Mononuclear cell (primary cell): ENCODE measurements around the gene PRDM1. TPM values are rescaled to one million over a fixed set of nuclear protein-coding genes. Genes with fewer than 3 reads are reported as not detected.

ENCODE experiments used
- H3K27me3 ChIP-seq: 2 replicates; pipeline ENCODE4 v1.6.0; 2011; ENCODE audit warnings: low read length, control low read depth; ENCODE audit not compliant: insufficient read depth
- H3K4me1 ChIP-seq: 2 replicates; pipeline ENCODE4 v1.5.1; 2011; ENCODE audit warnings: mild to moderate bottlenecking, low read length, control low read depth; ENCODE audit not compliant: insufficient read depth
- H3K4me3 ChIP-seq: 2 replicates; pipeline ENCODE4 v1.5.1; 2011; ENCODE audit warnings: mild to moderate bottlenecking, low read length, moderate library complexity
- H3K9me3 ChIP-seq: 2 replicates; pipeline ENCODE4 v1.5.1; 2011; ENCODE audit warnings: low read depth, mild to moderate bottlenecking, control low read depth, low read length
- total RNA-seq: library from RNA; depleted of rRNA; stranded (reverse); fragments of >200 nt; gene quantifications from one replicate; pipeline ENCODE4 v1.2.3, GENCODE V29; 2012

Gene PRDM1
- 87.0 TPM for total RNA-seq

DNA sequence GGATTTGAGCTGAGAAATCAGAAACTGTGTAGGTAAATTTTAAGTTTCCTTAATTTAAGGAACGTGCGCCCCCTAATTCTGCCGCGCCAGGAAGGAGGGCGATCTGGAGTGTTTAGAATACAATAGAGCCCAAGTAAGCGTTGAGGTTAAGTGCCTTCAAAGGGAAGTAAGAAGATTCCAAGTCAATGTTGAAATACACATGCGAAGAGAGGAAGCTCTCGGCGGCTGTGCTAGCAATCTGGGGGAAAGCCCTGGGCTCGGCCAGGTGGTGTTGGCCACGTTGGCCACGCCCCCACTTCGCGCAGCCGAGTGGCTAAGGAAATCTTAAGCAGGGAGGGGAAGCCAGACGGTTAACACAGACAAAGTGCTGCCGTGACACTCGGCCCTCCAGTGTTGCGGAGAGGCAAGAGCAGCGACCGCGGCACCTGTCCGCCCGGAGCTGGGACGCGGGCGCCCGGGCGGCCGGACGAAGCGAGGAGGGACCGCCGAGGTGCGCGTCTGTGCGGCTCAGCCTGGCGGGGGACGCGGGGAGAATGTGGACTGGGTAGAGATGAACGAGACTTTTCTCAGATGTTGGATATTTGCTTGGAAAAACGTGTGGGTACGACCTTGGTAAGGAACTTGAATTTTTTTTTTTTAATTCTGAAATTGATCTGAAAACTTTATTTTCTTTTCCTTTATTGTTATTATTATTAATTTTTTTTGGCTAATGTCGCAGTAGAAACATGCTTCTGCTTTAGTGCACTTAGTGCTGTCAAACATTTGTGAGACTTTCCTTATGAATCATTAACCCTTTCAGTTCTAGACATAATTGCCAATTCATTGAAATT, at the start of gene PRDM1:
PRDM1 (plus strand) TSS at position 353 of the 830 bp plus-strand sequence; CDS start at position 571, 218 bp downstream.
- Histone ChIP-seq H3K9me3 (no peaks in the 10 kb centered on the region), H3K4me1 (peaks cover 69% of the 10 kb centered on the region), H3K27me3 (peaks cover 9% of the 10 kb centered on the region), H3K4me3 (peak within 1 kb of the TSS; percentile 53)

DNA sequence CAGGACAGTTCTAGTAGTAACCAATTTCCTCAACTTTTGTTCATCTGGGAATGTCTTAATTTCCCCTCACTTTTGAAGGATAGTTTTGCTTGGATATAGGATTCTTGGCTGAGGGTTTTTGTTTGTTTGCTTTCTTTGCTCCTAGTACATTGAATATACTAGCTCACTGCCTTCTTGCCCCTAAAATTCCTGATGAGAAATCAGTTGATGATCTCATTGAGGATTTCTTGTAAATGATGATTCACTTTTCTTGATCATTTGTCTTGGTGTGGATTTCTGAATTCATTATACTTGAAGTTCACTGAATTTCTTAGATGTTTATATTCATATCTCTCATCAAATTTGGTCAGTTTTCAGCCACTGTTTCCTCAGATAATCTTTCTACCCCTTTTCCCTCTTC, 49.1 kb upstream of the PRDM1 start:
- H3K4me3 ChIP-seq: no peak overlapping the region
- H3K9me3 ChIP-seq: no peaks in the 10 kb centered on the region
- no peaks in the 10 kb centered on the region for H3K27me3 ChIP-seq
- no peaks in the 10 kb centered on the region for H3K4me1 ChIP-seq

DNA sequence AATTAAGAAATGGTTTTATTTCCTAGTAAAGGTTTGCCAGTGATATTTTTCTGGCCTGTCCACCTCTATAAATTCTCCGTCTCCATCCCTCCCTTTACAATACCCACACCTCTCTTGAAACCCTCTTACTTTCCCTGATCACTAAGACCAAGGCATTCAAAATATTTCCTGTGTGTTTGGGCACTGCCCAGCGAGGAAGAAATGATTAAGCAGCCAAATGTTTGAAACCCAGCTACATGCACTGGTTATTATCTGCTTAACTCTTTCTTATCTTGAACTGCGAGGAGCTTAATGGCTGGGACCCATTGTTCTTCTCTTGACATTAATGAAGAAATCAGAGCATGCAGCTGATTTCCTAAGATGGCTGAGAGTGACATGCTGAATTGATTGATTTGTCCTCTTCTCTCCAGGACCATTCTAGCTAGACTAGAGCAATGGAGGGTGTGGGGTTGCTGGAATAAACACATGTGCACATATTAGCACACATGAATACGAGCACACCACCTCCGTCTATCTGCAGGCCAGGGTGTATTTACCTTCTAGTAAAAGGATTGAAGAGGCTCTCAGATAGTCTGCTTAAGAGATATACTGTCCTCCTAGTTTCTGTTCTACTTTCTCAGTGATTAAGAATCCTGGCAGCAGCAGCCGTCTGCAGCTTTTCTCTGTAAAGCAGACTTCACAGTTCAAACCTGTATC, 46.1 kb upstream of the PRDM1 start:
- no peak overlapping the region for H3K4me3 ChIP-seq
- H3K9me3 ChIP-seq: no peaks in the 10 kb centered on the region
- peaks cover 3% of the 10 kb centered on the region for H3K27me3 ChIP-seq
- no peaks in the 10 kb centered on the region for H3K4me1 ChIP-seq

DNA sequence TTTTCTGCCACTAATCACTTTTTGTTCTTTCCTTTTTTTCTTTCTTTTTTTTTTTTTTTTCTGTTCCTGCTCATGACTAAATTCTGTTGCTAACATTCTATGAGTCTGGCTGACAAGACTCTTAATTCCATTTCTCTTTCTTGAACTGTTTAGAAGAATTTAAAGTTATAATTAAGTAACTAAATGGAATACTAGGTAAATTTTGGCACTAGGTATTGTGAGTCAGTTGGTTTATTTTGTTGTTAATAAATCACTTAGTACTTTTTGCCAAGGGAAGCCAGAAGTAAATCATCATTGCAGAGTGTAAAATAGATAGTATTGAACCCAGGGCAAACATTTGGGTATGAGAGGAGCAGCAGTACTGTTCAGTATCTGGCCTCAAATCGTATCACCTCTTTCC, 42.0 kb upstream of the PRDM1 start:
- no peaks in the 10 kb centered on the region for H3K4me1 ChIP-seq
- H3K9me3 ChIP-seq: no peaks in the 10 kb centered on the region
- no peak overlapping the region for H3K4me3 ChIP-seq
- H3K27me3 ChIP-seq: peaks cover 3% of the 10 kb centered on the region

DNA sequence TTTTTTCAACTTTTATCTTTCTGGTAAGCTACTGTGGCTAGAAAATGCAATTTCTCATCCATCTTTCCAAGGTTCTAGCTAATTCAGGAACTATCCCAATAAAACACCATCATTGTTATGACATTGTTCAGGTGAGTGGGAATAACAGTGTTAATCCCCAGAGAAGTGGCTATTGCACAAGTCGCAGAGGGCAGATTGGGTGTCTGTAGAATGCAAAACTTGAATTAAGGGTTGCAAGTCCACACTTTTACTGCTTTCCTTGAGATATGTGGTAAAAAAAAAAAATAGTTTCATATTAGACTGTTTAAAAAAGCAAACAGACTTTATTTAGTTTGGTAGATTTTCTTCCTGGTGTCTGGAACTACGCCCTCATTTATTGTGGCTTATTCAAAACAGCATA, 41.1 kb upstream of the PRDM1 start:
- no peak overlapping the region for H3K4me3 ChIP-seq
- no peaks in the 10 kb centered on the region for H3K4me1 ChIP-seq
- no peaks in the 10 kb centered on the region for H3K9me3 ChIP-seq
- peaks cover 3% of the 10 kb centered on the region for H3K27me3 ChIP-seq

DNA sequence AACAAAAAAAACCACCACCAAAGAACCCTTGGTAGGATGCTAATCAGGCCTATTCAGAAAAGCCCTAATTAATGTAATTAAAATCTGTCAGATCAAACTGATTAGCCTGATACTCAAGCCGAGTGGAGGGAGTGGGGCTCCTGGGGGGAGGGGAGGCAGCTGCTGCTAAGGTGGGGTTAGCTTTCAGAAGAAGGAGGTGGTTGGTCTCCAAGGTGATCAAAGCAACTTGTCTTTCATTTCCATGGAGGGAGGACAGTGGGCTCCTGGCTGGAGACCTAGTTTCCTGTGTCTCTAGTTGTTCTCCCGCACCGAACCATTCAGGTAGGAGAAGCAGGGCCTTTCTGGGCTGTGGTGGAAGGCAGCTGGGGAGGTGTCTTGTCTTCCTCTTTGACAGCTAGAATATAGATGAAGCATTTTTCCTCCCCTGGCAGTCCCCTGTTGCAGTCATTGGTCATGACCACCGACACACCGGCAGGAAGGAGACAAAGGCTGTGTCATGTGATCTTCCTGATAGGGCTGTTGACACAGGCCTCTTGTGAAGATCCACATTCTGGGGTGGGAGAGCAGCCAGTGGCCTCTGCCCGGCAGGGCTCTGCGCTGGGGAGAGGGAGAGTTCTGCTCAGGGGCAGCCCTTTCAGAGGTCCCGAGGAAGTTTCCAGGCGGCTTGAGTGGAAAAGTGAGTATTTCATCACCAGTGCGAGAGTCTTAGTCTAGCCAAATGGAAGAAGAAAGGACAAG, 39.9 kb upstream of the PRDM1 start:
- peaks cover 3% of the 10 kb centered on the region for H3K27me3 ChIP-seq
- no peak overlapping the region for H3K4me3 ChIP-seq
- no peaks in the 10 kb centered on the region for H3K9me3 ChIP-seq
- no peaks in the 10 kb centered on the region for H3K4me1 ChIP-seq

DNA sequence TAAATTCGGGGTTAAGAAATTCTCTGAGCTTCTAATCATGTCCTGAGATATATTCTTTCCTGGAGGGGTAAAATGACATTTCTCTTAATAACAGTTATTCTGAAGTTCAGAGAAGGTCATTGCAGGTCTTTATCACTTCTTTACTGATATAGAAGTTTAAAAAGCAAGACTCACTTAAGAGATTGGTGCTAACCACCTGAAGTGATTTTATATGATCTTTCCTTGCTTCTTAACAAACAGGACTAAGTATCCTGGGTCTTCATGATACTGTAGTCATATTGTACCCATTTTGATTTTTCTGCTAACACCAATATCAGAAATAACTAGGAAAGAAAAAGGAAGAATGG, 39.3 kb upstream of the PRDM1 start:
- H3K4me1 ChIP-seq: no peaks in the 10 kb centered on the region
- H3K9me3 ChIP-seq: no peaks in the 10 kb centered on the region
- no peak overlapping the region for H3K4me3 ChIP-seq
- H3K27me3 ChIP-seq: peaks cover 3% of the 10 kb centered on the region

DNA sequence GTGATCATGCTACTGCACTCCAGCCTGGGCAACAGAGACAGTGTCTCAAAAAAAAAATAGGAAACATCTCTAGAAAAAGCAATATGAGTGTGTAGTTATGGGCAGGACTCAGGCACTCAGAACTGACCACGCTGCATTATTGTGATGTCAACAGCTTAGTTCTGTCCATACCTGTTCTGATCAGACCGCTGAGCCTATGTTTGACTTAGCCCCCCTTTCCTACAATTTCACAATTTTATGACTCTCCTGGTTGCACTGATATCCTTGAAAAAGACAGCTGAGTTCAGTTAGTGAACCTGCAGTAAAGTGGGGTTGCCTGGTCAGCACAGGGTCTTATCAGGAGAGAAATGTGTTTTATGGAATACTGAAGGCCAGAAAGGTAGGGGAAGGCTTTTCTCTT, 37.8 kb upstream of the PRDM1 start:
- Histone ChIP-seq H3K9me3 (no peaks in the 10 kb centered on the region), H3K27me3 (peaks cover 3% of the 10 kb centered on the region), H3K4me1 (no peaks in the 10 kb centered on the region), H3K4me3 (no peak overlapping the region)

DNA sequence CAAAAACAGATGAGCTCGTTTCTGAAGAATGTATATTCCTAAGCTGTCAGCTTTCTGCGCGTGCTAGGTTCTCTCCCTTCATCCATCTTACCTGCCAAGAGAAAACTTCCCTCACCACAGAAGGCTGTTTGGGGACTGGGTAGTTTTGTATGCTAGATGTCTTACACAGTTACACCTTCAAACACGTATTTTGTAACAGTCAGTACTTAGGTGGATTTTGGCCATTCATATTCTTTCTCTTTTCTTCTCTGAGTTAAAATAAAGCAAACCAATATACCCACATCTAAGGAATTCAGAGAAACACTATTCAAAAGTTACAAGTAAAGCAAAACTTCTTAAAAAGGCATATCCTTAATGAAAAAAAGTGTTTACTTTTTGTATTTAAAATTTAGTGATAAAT, 35.6 kb upstream of the PRDM1 start:
- no peaks in the 10 kb centered on the region for H3K27me3 ChIP-seq
- no peaks in the 10 kb centered on the region for H3K4me1 ChIP-seq
- H3K9me3 ChIP-seq: no peaks in the 10 kb centered on the region
- no peak overlapping the region for H3K4me3 ChIP-seq

DNA sequence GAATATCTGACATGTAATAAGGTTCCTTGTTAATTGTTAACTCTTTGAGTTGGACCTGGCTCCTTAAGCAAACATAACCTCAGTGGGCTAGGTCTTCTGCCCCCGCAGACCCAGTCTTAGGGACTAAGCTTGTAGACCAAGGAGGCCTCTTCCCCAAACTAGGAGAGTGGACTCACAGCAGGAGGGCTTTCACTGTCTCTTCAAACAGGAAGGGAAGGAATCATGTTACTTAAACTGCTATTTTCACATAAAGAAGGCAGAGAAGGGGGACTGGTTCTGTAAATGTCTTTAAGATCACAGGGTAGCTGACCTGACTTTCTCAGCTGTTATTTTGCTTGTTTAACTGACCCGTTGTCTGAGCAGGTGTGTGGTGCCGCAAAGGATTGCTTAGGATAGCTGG, 34.9 kb upstream of the PRDM1 start:
- Histone ChIP-seq H3K27me3 (no peaks in the 10 kb centered on the region), H3K4me1 (peaks cover 3% of the 10 kb centered on the region), H3K9me3 (no peaks in the 10 kb centered on the region), H3K4me3 (no peak overlapping the region)

DNA sequence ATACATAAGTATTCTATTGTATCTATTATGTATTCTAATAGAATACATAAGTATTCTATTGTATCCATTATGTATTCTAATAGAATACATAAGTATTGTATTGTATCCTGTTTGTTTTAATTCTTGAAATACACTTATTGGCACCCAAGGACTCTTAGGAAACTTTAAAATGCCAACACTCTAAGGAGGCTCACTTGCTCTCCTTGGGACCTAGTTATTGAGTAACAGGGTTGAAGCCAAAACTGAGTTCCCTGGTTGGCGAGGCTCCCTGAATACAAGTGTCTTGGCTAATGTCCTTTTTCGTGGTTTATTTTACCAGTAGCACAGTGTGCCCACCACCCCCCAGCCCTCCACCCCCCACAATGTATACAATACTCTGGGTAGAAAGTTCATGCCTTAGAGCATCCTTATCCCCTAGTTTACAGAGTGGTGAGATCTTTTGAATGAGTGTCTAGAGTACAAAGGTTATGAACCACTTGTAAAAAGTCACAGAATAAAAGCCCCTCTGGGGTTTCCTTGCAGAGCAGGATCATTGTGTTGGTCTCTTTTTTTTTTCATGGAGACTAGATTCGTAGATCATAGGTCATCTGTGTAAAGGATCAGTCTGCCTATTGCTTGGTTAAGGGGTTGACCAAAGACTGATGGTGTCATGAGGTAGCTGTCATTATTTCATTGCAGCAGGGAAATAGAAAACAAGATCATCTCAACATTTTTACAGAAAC, 32.5 kb upstream of the PRDM1 start:
- no peaks in the 10 kb centered on the region for H3K9me3 ChIP-seq
- H3K27me3 ChIP-seq: no peaks in the 10 kb centered on the region

DNA sequence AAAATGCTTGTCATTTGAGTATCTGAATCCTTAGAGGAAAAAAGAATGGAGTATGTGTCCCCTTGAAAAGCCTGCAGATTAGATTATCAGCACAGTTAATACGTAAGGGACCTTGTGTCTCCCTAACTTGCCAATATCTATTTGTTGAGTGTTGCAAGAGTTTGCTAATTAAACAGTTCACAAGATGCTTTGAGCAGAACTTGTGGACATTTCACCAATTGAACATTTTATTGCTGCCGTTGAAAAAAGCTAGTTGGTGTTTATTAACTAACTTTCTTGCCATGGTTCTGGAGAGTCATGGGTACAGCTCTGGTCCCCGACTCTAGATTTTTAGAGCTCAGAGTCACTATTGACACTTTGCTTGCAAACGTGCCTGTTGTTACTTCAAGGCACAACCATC, 30.6 kb upstream of the PRDM1 start:
- Histone ChIP-seq H3K4me3 (no peak overlapping the region), H3K9me3 (no peaks in the 10 kb centered on the region), H3K4me1 (peaks cover 4% of the 10 kb centered on the region), H3K27me3 (no peaks in the 10 kb centered on the region)

More for the DNA sequence above, 32.5 kb upstream of the PRDM1 start:
- no peak overlapping the region for H3K4me3 ChIP-seq
- H3K4me1 ChIP-seq: peaks cover 4% of the 10 kb centered on the region

DNA sequence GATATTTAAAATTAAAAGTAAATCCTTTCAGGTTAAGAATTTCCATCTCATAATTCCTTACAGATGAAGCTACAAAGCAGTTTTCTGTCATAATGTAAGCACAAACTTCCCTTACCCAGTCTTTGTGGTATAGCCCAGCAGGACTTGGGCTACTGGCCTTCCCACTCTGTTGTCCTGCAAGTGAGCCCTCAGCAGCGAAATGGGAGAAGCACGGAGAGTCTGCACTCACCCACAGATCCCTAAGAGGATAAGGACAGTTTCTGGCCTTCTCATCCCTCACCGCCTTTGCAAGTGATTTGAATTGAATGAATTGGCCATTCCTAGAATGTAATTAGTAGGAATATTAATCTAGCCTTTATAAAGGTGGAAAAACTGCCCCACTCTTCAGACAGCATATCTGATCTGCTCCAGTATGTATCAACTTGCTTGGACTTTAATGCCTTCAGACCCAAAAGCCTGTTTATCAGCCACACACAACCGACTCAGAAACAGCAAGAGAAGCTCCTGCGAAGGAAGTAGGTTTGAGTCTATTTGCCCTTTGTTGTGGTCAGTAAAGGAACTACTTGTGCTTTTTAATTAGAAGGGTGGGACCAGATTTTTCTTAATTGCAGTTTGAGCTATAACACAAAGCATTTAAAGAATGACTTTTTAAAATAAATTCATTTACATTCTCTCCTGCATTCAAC, 29.9 kb upstream of the PRDM1 start:
- Histone ChIP-seq H3K9me3 (no peaks in the 10 kb centered on the region), H3K27me3 (no peaks in the 10 kb centered on the region), H3K4me3 (no peak overlapping the region), H3K4me1 (peaks cover 4% of the 10 kb centered on the region)

DNA sequence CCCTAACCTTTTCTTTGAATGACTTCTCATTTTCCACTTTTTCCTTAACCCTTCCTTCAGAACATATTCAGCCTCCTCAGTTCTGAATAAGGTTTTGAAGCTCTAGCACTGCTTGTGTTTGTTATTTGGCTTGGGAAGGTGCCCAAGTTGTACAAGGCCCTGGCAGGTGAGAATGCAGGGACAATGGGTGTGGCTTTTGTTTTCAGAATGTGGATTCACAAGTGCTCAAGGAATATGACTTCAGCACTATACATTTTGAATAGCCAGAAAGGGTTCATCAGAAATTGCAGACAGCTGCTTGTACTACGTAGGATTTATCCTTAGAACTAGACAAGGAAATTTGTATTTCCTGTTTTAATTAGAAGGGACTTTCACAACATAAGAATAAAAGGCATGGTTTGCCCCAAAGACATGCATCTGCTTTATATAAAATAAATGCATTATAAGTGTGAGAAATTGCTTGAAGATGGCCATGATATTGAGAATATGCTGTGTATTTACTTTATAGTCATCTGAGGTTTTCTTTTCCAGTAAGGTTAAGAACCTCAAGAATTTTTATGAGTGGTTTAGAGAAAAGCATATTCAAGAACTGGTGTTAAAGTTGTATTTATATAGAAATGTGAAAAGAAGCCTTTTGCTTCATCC, 29.3 kb upstream of the PRDM1 start:
- Histone ChIP-seq H3K4me3 (no peak overlapping the region), H3K4me1 (peaks cover 4% of the 10 kb centered on the region), H3K9me3 (no peaks in the 10 kb centered on the region), H3K27me3 (no peaks in the 10 kb centered on the region)
